Astrocyte (in vitro differentiated cells and primary cell): ENCODE results near the gene MYOM3.

Experiments
- CTCF ChIP-seq: IDR thresholded peaks from 2 replicates; pipeline ENCODE4 v1.5.1; 2011; ENCODE audit warnings: low read depth, mild to moderate bottlenecking, inconsistent platforms, low read length, moderate library complexity; ENCODE audit not compliant: insufficient read depth
- EZH2 ChIP-seq: IDR thresholded peaks from 2 replicates; pipeline ENCODE4 v1.6.1; 2012; ENCODE audit warnings: mild to moderate bottlenecking, low read length, inconsistent platforms; ENCODE audit not compliant: insufficient read depth

GRCh38 chr1:24103879-24104278, 8.1 kb downstream of the MYOM3 start:
- TF ChIP-seq CTCF (no peak), EZH2 (no peak)
